Peyer's patch (tissue), 4 donors: Measurements from ENCODE around the gene NFIX.

Experiments used
- CTCF ChIP-seq, 6 experiments: fragments of 450-650 bp in 4 of 6; fragments of 200-600 bp in 2 of 6; sonication (generic) in 1 of 6; IDR thresholded peaks; one replicate each; pipeline ENCODE4 v1.5.1; 2017 to 2019; ENCODE audit warnings: antibody characterized with exemption in 6 of 6, mild to moderate bottlenecking in 3 of 6, moderate library complexity in 1 of 6
- POLR2A ChIP-seq, 2 donors: fragments of 450-650 bp; IDR thresholded peaks; one replicate each; pipeline ENCODE4 v1.5.1; 2017; ENCODE audit warnings: antibody characterized with exemption in 2 of 2, mild to moderate bottlenecking in 2 of 2, moderate library complexity in 2 of 2

- TF ChIP-seq CTCF (IDR thresholded peaks at IDR 0.05) (peak; percentile 47 to 99 (median 70)), POLR2A (IDR thresholded peaks at IDR 0.05) (no peak)
Measured at GRCh38 chr19:13104360-13104847, 109.1 kb downstream of the NFIX start.
